ENCODE data around the gene FZD1.

The FZD1 gene

GRCh38 chr7:91264924-91265681 is 870 bp downstream of the FZD1 start:
- DNase-seq (ENCODE audit: low read depth): no peak

GRCh38 chr7:91265693-91266066 is 1.4 kb downstream of the FZD1 start:
- no peak for DNase-seq (ENCODE audit: low read depth)

GRCh38 chr7:91266067-91266688 is 1.9 kb downstream of the FZD1 start:
- no peak for DNase-seq (ENCODE audit: low read depth)

GRCh38 chr7:91266689-91267090 is 2.5 kb downstream of the FZD1 start:
- no peak for DNase-seq (ENCODE audit: low read depth)

GRCh38 chr7:91267171-91267955 is 3.1 kb downstream of the FZD1 start:
- no peak for DNase-seq (ENCODE audit: low read depth)

GRCh38 chr7:91270372-91270771 is 6.1 kb downstream of the FZD1 start:
- no peak for DNase-seq (ENCODE audit: low read depth)

GRCh38 chr7:91276909-91277308 is 12.7 kb downstream of the FZD1 start:
- DNase-seq (ENCODE audit: low read depth): no peak

GRCh38 chr7:91280185-91280584 is 16.0 kb downstream of the FZD1 start:
- no peak for DNase-seq (ENCODE audit: low read depth)

- no peak for DNase-seq (ENCODE audit: low read depth)
These were observed 16.4 kb downstream of the FZD1 start for GRCh38 chr7:91280604-91281003.

GRCh38 chr7:91285696-91286355 is 21.6 kb downstream of the FZD1 start:
- DNase-seq (ENCODE audit: low read depth): no peak

- no peak for DNase-seq (ENCODE audit: low read depth)
These were observed 22.2 kb downstream of the FZD1 start for GRCh38 chr7:91286432-91286831.

- DNase-seq (ENCODE audit: low read depth): no peak
These were observed 23.3 kb downstream of the FZD1 start for GRCh38 chr7:91287371-91288084.

- no peak for DNase-seq (ENCODE audit: low read depth)
These were observed 24.1 kb downstream of the FZD1 start for GRCh38 chr7:91288208-91288824.

- DNase-seq (ENCODE audit: low read depth): no peak
These were observed 25.5 kb downstream of the FZD1 start for GRCh38 chr7:91289633-91290254.

- DNase-seq (ENCODE audit: low read depth): no peak
These were observed 27.1 kb downstream of the FZD1 start for GRCh38 chr7:91291302-91291701.

GRCh38 chr7:91291902-91292301 is 27.7 kb downstream of the FZD1 start:
- DNase-seq (ENCODE audit: low read depth): no peak

GRCh38 chr7:91292506-91292905 is 28.3 kb downstream of the FZD1 start:
- no peak for DNase-seq (ENCODE audit: low read depth)

- no peak for DNase-seq (ENCODE audit: low read depth)
These were observed 28.9 kb downstream of the FZD1 start for GRCh38 chr7:91293136-91293535.

- DNase-seq (ENCODE audit: low read depth): no peak
These were observed 29.6 kb downstream of the FZD1 start for GRCh38 chr7:91293840-91294239.

GRCh38 chr7:91294639-91295220 is 30.5 kb downstream of the FZD1 start:
- no peak for DNase-seq (ENCODE audit: low read depth)

GRCh38 chr7:91295576-91295975 is 31.3 kb downstream of the FZD1 start:
- no peak for DNase-seq (ENCODE audit: low read depth)

All from HS-27A (cell line).